Activated CD8-positive, alpha-beta memory T cell treated with anti-CD3 and anti-CD28 coated beads, Interleukin-2, amount 50 U/mL, for 4 hours (primary cell): ENCODE measurements around the gene RASGEF1B.
"Not testable (repeated sequence)": the region's sequence is repeated elsewhere in the genome, so short reads cannot be mapped to it uniquely, and the experiment has no call there.

Source experiments
- DNase-seq: peaks from one replicate; pipeline ENCODE4 v3.0.0-alpha.2; 2020

Gene RASGEF1B

GRCh38 chr4:81498046-81498445, 26.3 kb upstream of the RASGEF1B start:
- no peak for DNase-seq

GRCh38 chr4:81495345-81495744, 23.6 kb upstream of the RASGEF1B start:
- no peak for DNase-seq

GRCh38 chr4:81494031-81494431, 22.3 kb upstream of the RASGEF1B start:
- DNase-seq: no peak

GRCh38 chr4:81492606-81493230, 21.0 kb upstream of the RASGEF1B start:
- DNase-seq: no peak

- no peak for DNase-seq
Measured at GRCh38 chr4:81491943-81492342, 20.2 kb upstream of the RASGEF1B start.

- DNase-seq: no peak
Measured at GRCh38 chr4:81490403-81491160, 18.9 kb upstream of the RASGEF1B start.

GRCh38 chr4:81486502-81486901, 14.8 kb upstream of the RASGEF1B start:
- DNase-seq: no peak

- DNase-seq: no peak
Measured at GRCh38 chr4:81485310-81485980, 13.7 kb upstream of the RASGEF1B start.

- no peak for DNase-seq
Measured at GRCh38 chr4:81482326-81482725, 10.6 kb upstream of the RASGEF1B start.

GRCh38 chr4:81481151-81481550, 9.4 kb upstream of the RASGEF1B start:
- no peak for DNase-seq

GRCh38 chr4:81479573-81479972, 7.9 kb upstream of the RASGEF1B start:
- not testable (repeated sequence) for DNase-seq

GRCh38 chr4:81473331-81474265, 1.9 kb upstream of the RASGEF1B start:
- not testable (repeated sequence) for DNase-seq

- DNase-seq: peak; percentile 60
Measured at GRCh38 chr4:81472281-81473182, 825 bp upstream of the RASGEF1B start.

GRCh38 chr4:81471298-81471587, 464 bp downstream of the RASGEF1B start:
- DNase-seq: no peak

- peak; percentile 32 for DNase-seq
Measured at GRCh38 chr4:81470456-81471297, 1.0 kb downstream of the RASGEF1B start.

- DNase-seq: no peak
Measured at GRCh38 chr4:81469781-81470455, 1.8 kb downstream of the RASGEF1B start.

GRCh38 chr4:81468678-81469077, 3.0 kb downstream of the RASGEF1B start:
- DNase-seq: no peak

GRCh38 chr4:81467672-81467964, 4.1 kb downstream of the RASGEF1B start:
- no peak for DNase-seq

GRCh38 chr4:81466841-81467671, 4.7 kb downstream of the RASGEF1B start:
- peak; percentile 72 for DNase-seq
